GM23248 (cell line): ENCODE measurements around the gene TRIM36.

Experiments
- EZH2 ChIP-seq: fragments of 200-600 bp; sonication (generic); IDR thresholded peaks from 2 replicates; pipeline ENCODE4 v1.6.1; 2018; ENCODE audit warnings: antibody characterized with exemption, mild to moderate bottlenecking; ENCODE audit not compliant: insufficient read depth, poor library complexity, severe bottlenecking
- EZH2phosphoT487 ChIP-seq: fragments of 200-600 bp; sonication (generic); IDR thresholded peaks from 2 replicates; pipeline ENCODE4 v1.6.1; 2018; ENCODE audit warnings: antibody characterized with exemption, moderate library complexity, mild to moderate bottlenecking, low read depth; ENCODE audit not compliant: insufficient read depth

DNA sequence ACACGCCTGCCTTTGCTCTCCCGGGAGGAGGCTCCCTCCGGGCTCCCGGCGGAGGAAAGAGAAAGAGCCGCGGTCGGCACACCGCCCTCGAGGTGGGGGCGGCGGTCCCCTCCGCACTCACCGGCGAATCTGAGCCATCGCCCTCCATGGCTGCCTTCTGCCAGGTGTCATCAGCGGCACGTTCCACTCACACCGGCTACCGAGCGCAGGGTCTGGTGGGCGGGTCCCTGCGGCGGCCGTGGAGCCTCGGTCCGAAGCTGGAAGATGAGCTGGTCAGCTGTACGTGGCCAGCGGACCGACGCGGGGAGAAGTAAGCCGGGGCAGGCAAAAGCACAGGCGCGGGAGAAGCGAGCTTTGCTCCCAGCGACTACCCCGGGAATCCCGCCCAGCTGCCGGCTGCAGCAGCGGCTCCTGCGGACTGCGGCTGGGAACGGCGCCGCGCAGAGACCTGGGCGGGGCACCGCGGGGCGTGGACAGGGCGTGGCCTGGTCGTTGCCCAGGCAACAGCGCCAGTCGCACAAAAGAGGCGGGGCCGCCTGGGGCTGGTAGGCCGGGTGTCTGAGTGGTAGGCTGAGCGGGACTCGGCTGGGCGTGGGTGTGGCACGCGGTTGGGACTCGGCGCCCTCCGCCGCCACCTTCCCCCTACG lies at the start of gene TRIM36:
- TF ChIP-seq EZH2phosphoT487 (no peak), EZH2 (no peak)
